Measurements from ENCODE around the gene CALN1.

- TF ChIP-seq CTCF (IDR thresholded peaks at IDR 0.05) = no peak
- no peak for TF ChIP-seq POLR2A (IDR thresholded peaks at IDR 0.05)
These were observed 547.0 kb downstream of the CALN1 start for GRCh38 chr7:71865172-71865571.
